ENCODE results near the gene DDAH2. TPM values are rescaled to one million over a fixed set of nuclear protein-coding genes. Genes with fewer than 3 reads are reported as not detected.
A peak's percentile ranks its signal among the peaks of the same experiment; 100 is the strongest.

The DDAH2 gene
- total RNA-seq, 1 donor from 2014 or later, result 233 TPM

DNA sequence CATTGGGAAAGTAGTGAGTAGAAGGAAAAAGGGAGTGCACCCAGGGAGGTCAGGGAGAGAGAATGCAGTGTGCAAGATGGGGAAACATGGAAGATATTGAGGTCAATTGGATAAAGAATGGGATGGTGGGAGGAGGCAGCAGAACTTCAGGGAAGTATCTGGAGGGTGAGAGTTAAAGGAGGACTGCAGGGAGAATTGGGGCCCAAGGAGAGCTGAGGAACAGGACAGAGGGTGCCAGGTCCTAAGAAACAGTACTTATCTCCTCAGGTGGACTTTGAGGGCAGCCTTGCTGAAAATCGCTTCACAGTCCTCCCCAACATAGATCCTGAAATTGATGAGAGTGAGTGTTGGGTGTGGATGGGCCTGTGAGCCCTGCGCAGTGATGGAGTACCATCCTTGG is 29.2 kb upstream of the DDAH2 start:
- TF ChIP-seq, protein P1, sequence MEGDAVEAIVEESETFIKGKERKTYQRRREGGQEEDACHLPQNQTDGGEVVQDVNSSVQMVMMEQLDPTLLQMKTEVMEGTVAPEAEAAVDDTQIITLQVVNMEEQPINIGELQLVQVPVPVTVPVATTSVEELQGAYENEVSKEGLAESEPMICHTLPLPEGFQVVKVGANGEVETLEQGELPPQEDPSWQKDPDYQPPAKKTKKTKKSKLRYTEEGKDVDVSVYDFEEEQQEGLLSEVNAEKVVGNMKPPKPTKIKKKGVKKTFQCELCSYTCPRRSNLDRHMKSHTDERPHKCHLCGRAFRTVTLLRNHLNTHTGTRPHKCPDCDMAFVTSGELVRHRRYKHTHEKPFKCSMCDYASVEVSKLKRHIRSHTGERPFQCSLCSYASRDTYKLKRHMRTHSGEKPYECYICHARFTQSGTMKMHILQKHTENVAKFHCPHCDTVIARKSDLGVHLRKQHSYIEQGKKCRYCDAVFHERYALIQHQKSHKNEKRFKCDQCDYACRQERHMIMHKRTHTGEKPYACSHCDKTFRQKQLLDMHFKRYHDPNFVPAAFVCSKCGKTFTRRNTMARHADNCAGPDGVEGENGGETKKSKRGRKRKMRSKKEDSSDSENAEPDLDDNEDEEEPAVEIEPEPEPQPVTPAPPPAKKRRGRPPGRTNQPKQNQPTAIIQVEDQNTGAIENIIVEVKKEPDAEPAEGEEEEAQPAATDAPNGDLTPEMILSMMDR (IDR thresholded peaks at IDR 0.05; ENCODE audit: unreplicated experiment), result no peak
- Mint-ChIP-seq H3K4me1 (ENCODE audit: low read depth) (no peaks in the 10 kb centered on the region), H3K9me3 (ENCODE audit: low read depth) (no peaks in the 10 kb centered on the region), H3K27me3 (no peaks in the 10 kb centered on the region), H3K4me3 (ENCODE audit: low read depth) (no peak overlapping the region), H3K36me3 (ENCODE audit: insufficient read depth) (peaks cover 3% of the 10 kb centered on the region), H3K27ac (no peak overlapping the region)
- DNase-seq (ENCODE audit: low spot score, unreplicated experiment), result no peak

DNA sequence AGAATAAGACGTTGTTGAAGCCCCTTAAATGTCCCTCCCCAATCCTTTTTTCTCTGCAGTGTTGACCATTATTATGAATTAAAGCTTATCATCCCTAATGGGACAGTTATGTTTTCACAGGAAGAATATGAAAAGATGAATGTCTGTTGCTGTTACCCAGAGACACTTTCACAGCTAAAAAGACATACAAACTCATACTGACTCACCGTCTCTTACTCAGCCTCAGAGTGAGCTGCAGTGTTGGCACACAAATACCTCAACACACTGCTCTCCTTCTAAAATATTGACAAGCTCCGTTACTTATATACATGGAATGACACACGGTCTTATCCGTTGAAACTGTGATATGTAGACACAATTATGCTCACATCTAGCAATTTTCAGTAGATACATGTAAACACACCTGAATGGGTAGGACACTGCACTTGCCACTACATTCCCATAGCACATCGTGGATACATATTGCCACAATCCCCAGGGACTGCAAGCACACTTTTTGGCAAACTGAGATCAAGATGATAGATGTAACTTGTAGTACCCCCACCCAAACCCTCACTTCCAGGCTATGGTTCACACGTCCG is 23.7 kb upstream of the DDAH2 start:
- no peak overlapping the region for H3K27ac Mint-ChIP-seq

GRCh38 chr6:31750411-31751022 is 21.4 kb upstream of the DDAH2 start:
- H3K27me3 Mint-ChIP-seq, result no peaks in the 10 kb centered on the region
- H3K27ac Mint-ChIP-seq, result peak overlapping the region; percentile 52
- H3K9me3 Mint-ChIP-seq (ENCODE audit: low read depth), result no peaks in the 10 kb centered on the region
- H3K36me3 Mint-ChIP-seq (ENCODE audit: insufficient read depth), result peaks cover 4% of the 10 kb centered on the region
- TF ChIP-seq, protein P1 (IDR thresholded peaks at IDR 0.05; ENCODE audit: unreplicated experiment), result no peak
- no peak overlapping the region for H3K4me3 Mint-ChIP-seq (ENCODE audit: low read depth)
- no peak for DNase-seq (ENCODE audit: low spot score, unreplicated experiment)
- H3K4me1 Mint-ChIP-seq (ENCODE audit: low read depth), result peaks cover 4% of the 10 kb centered on the region

More for the DNA sequence above, 23.7 kb upstream of the DDAH2 start:
- TF ChIP-seq, protein P1 (IDR thresholded peaks at IDR 0.05; ENCODE audit: unreplicated experiment), result no peak
- DNase-seq (ENCODE audit: low spot score, unreplicated experiment), result no peak
- Mint-ChIP-seq H3K36me3 (ENCODE audit: insufficient read depth) (peaks cover 2% of the 10 kb centered on the region), H3K27me3 (no peaks in the 10 kb centered on the region), H3K4me3 (ENCODE audit: low read depth) (no peak overlapping the region), H3K4me1 (ENCODE audit: low read depth) (peaks cover 4% of the 10 kb centered on the region), H3K9me3 (ENCODE audit: low read depth) (no peaks in the 10 kb centered on the region)

DNA sequence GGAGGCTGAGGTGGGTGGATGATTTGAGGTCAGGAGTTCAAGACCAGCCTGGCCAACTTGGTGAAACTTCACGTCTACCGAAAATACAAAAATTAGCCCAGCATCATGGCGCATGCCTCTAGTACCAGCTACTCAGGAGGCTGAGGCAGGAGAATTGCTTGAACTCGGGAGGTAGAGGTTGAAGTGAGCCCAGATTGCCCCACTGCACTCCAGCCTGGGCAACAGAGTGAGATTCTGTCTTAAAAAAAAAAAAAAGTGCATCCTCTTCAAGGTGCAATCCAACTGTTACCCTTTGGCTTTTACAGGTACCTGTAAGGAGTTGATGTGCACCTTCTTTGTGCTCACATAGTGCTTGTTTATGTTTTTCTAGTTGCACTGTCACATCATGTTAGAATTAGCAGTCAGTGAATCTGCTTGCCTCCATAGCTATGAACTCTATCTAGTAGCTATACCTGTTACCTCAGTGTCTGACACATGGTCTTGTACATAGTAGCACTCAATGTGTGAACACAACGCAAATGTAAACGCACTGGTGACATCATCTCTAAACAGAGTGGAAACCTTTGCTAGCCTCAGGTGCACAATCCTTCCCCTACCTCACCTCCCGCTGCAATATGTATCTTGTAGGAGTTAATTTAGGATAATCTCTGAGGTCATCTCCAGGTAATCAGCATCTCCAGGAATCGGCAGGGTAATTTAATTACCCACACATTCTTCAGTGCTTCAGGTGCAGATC is 20.4 kb upstream of the DDAH2 start:
- H3K27ac Mint-ChIP-seq, result peak overlapping the region; percentile 1
- no peak for DNase-seq (ENCODE audit: low spot score, unreplicated experiment)
- peaks cover 8% of the 10 kb centered on the region for H3K4me1 Mint-ChIP-seq (ENCODE audit: low read depth)
- no peak overlapping the region for H3K4me3 Mint-ChIP-seq (ENCODE audit: low read depth)
- H3K9me3 Mint-ChIP-seq (ENCODE audit: low read depth), result no peaks in the 10 kb centered on the region
- TF ChIP-seq, protein P1 (IDR thresholded peaks at IDR 0.05; ENCODE audit: unreplicated experiment), result no peak
- H3K36me3 Mint-ChIP-seq (ENCODE audit: insufficient read depth), result peaks cover 4% of the 10 kb centered on the region
- no peaks in the 10 kb centered on the region for H3K27me3 Mint-ChIP-seq

- DNase-seq (ENCODE audit: low spot score, unreplicated experiment), result no peak
- H3K27ac Mint-ChIP-seq, result no peak overlapping the region
Measured at GRCh38 chr6:31744422-31744821, 15.3 kb upstream of the DDAH2 start.

More at GRCh38 chr6:31744422-31744821, 15.3 kb upstream of the DDAH2 start:
- H3K27me3 Mint-ChIP-seq, result no peaks in the 10 kb centered on the region
- H3K4me1 Mint-ChIP-seq (ENCODE audit: low read depth), result peaks cover 7% of the 10 kb centered on the region
- TF ChIP-seq, protein P1 (IDR thresholded peaks at IDR 0.05; ENCODE audit: unreplicated experiment), result no peak
- peaks cover 6% of the 10 kb centered on the region for H3K36me3 Mint-ChIP-seq (ENCODE audit: insufficient read depth)
- H3K9me3 Mint-ChIP-seq (ENCODE audit: low read depth), result no peaks in the 10 kb centered on the region
- H3K4me3 Mint-ChIP-seq (ENCODE audit: low read depth), result no peak overlapping the region

Measured in progenitor cell of endocrine pancreas (in vitro differentiated cells).